H1 (cell line): ENCODE results near the gene PPP1CB. TPM values are rescaled to one million over a fixed set of nuclear protein-coding genes. Genes with fewer than 3 reads are reported as not detected.

Source experiments
- CTCF ChIA-PET: fragments of 300-600 bp; sonication (Branson Sonifier 250); formaldehyde crosslinking; loops from one replicate; lab custom pipeline; 2021; ENCODE audit not compliant: partially characterized antibody; lab: Charles Lee
- POLR2A ChIA-PET: fragments of 300-600 bp; sonication (Branson Sonifier 250); formaldehyde crosslinking; loops from one replicate; lab custom pipeline; 2021; ENCODE audit warnings: inconsistent platforms; ENCODE audit not compliant: partially characterized antibody; lab: Charles Lee
- DNase-seq, 2 experiments: peaks; one replicate each; pipeline versions ENCODE4 v3.0.0 to v3.0.0-alpha.2; 2010 to 2022; ENCODE audit warnings: low spot score in 2 of 2, low read depth in 1 of 2, mixed read lengths in 1 of 2
- FAIRE-seq: peaks from 2 replicates; lab custom pipeline; 2011; peaks lifted over from hg19 to GRCh38; lab: Jason Lieb, UNC
- H2AFZ ChIP-seq: 2 replicates; pipeline ENCODE4 v1.8.1; 2012; ENCODE audit warnings: low read length, inconsistent platforms
- H2AK5ac ChIP-seq: 2 replicates; pipeline ENCODE4 v1.6.1; 2013; ENCODE audit warnings: low read depth, low read length
- H2BK120ac ChIP-seq: replicated peaks from 2 replicates; pipeline ENCODE3; 2013; ENCODE audit warnings: low read depth, low read length, inconsistent platforms
- H2BK12ac ChIP-seq: 2 replicates; pipeline ENCODE4 v1.6.1; 2013; ENCODE audit warnings: low read depth, low read length
- H2BK15ac ChIP-seq: 2 replicates; pipeline ENCODE4 v1.6.1; 2013; ENCODE audit warnings: low read length
- H2BK20ac ChIP-seq: 2 replicates; pipeline ENCODE4 v1.6.1; 2013; ENCODE audit warnings: low read length
- H2BK5ac ChIP-seq: 2 replicates; pipeline ENCODE4 v1.6.1; 2013; ENCODE audit warnings: low read depth, low read length
- H3K14ac ChIP-seq: 2 replicates; pipeline ENCODE4 v1.6.1; 2013; ENCODE audit warnings: inconsistent platforms; ENCODE audit not compliant: insufficient read length
- H3K18ac ChIP-seq: 2 replicates; pipeline ENCODE4 v1.6.1; 2013; ENCODE audit warnings: low read length; ENCODE audit errors: extremely low read depth
- H3K23ac ChIP-seq: 2 replicates; pipeline ENCODE4 v1.6.1; 2013; ENCODE audit warnings: inconsistent platforms; ENCODE audit not compliant: insufficient read length
- H3K23me2 ChIP-seq: 2 replicates; pipeline ENCODE4 v1.6.1; 2013; ENCODE audit warnings: low read depth, low read length
- H3K27ac ChIP-seq: 2 replicates; pipeline ENCODE4 v1.6.1; 2011; ENCODE audit warnings: low read depth, low read length, inconsistent platforms
- H3K27me3 ChIP-seq, 4 experiments: replicated peaks in 1 of 4; 1 replicate in 1 of 4; 2 replicates in 3 of 4; pipeline versions ENCODE4 v1.6.1 to v1.8.1; 2011 to 2013; ENCODE audit warnings: low read length in 3 of 4, mild to moderate bottlenecking in 3 of 4, inconsistent platforms in 2 of 4, mixed read lengths in 2 of 4, moderate library complexity in 1 of 4; ENCODE audit not compliant: control insufficient read depth in 3 of 4, insufficient read depth in 3 of 4; ENCODE audit errors: extremely low read depth in 1 of 4
- H3K36me3 ChIP-seq, 4 experiments: 2 replicates each; pipeline versions ENCODE4 v1.6.1 to v1.8.1; 2011 to 2013; ENCODE audit warnings: mild to moderate bottlenecking in 4 of 4, low read length in 3 of 4, moderate library complexity in 2 of 4, control low read depth in 1 of 4, inconsistent platforms in 1 of 4; ENCODE audit not compliant: insufficient read depth in 4 of 4, control insufficient read depth in 2 of 4
- H3K4ac ChIP-seq: replicated peaks from 2 replicates; pipeline ENCODE3; 2013; ENCODE audit warnings: low read length, low read depth, mixed read lengths, inconsistent platforms; ENCODE audit not compliant: insufficient read length
- H3K4me1 ChIP-seq, 4 experiments: replicated peaks in 1 of 4; 1 replicate in 1 of 4; 2 replicates in 3 of 4; pipeline versions ENCODE4 v1.6.1 to v1.8.1; 2011 to 2013; ENCODE audit warnings: low read length in 3 of 4, inconsistent platforms in 2 of 4, mixed read lengths in 1 of 4; ENCODE audit not compliant: insufficient read depth in 4 of 4, control insufficient read depth in 3 of 4
- H3K4me2 ChIP-seq, 2 experiments: 2 replicates each; pipeline versions ENCODE4 v1.6.1 to v1.8.1; 2011 to 2013; ENCODE audit warnings: low read depth in 2 of 2, low read length in 2 of 2, control low read depth in 1 of 2, inconsistent platforms in 1 of 2, mild to moderate bottlenecking in 1 of 2; ENCODE audit not compliant: insufficient read depth in 1 of 2
- H3K4me3 ChIP-seq, 4 experiments: fragments of 200-600, 300-600 bp in 1 of 4; sonication (generic), shearing (Covaris generic), sonication (Bioruptor Twin) in 1 of 4; 2 replicates each; pipeline versions ENCODE4 v1.5.1 to v1.8.1; 2011 to 2016; ENCODE audit warnings: low read length in 4 of 4, low read depth in 3 of 4, control low read depth in 2 of 4, inconsistent platforms in 2 of 4, mild to moderate bottlenecking in 2 of 4, mixed read lengths in 1 of 4, moderate library complexity in 1 of 4; ENCODE audit not compliant: insufficient read depth in 2 of 4; ENCODE audit errors: extremely low read depth in 1 of 4
- H3K56ac ChIP-seq: replicated peaks from 2 replicates; pipeline ENCODE3; 2013; ENCODE audit warnings: low read depth, mild to moderate bottlenecking, mixed read lengths, low read length, inconsistent platforms; ENCODE audit not compliant: insufficient read length
- H3K79me1 ChIP-seq: 2 replicates; pipeline ENCODE4 v1.6.1; 2013; ENCODE audit warnings: low read depth, low read length, control low read depth
- H3K79me2 ChIP-seq, 2 experiments: 2 replicates each; pipeline versions ENCODE4 v1.6.1 to v1.8.1; 2012 to 2013; ENCODE audit warnings: low read length in 2 of 2, mild to moderate bottlenecking in 2 of 2, inconsistent platforms in 1 of 2; ENCODE audit not compliant: insufficient read depth in 2 of 2, control insufficient read depth in 1 of 2
- H3K9ac ChIP-seq, 4 experiments: replicated peaks in 1 of 4; 1 replicate in 1 of 4; 2 replicates in 3 of 4; pipeline versions ENCODE4 v1.6.1 to v1.8.1; 2011 to 2013; ENCODE audit warnings: low read depth in 3 of 4, low read length in 3 of 4, control low read depth in 2 of 4, mild to moderate bottlenecking in 2 of 4, moderate library complexity in 2 of 4, inconsistent platforms in 1 of 4; ENCODE audit errors: extremely low read depth in 1 of 4
- H3K9me3 ChIP-seq, 2 experiments: 2 replicates each; pipeline versions ENCODE4 v1.6.1 to v1.8.1; 2012 to 2013; ENCODE audit warnings: mild to moderate bottlenecking in 2 of 2, moderate library complexity in 2 of 2, control low read depth in 1 of 2, inconsistent platforms in 1 of 2, low read depth in 1 of 2, low read length in 1 of 2, mixed read lengths in 1 of 2; ENCODE audit not compliant: insufficient read depth in 2 of 2
- H4K20me1 ChIP-seq, 2 experiments: replicated peaks in 1 of 2; 2 replicates each; pipeline versions ENCODE3 to v1.8.1; 2011 to 2013; ENCODE audit warnings: inconsistent platforms in 2 of 2, low read length in 2 of 2, mild to moderate bottlenecking in 1 of 2; ENCODE audit not compliant: insufficient read depth in 2 of 2, control insufficient read depth in 1 of 2
- H4K5ac ChIP-seq: 2 replicates; pipeline ENCODE4 v1.6.1; 2013; ENCODE audit warnings: low read length, low read depth, mixed read lengths, inconsistent platforms; ENCODE audit not compliant: insufficient read length
- H4K8ac ChIP-seq: 2 replicates; pipeline ENCODE4 v1.8.0; 2013; ENCODE audit warnings: mild to moderate bottlenecking, moderate library complexity, low read length, inconsistent platforms; ENCODE audit not compliant: insufficient read depth; ENCODE audit errors: extremely low read depth
- H4K91ac ChIP-seq: replicated peaks from 2 replicates; pipeline ENCODE3; 2013; ENCODE audit warnings: low read length, mixed read lengths, inconsistent platforms; ENCODE audit not compliant: insufficient read length
- CREB1 ChIP-seq: IDR thresholded peaks from 2 replicates; pipeline ENCODE4 v1.6.1; 2012; ENCODE audit warnings: inconsistent platforms
- E2F6 ChIP-seq: IDR thresholded peaks from 2 replicates; pipeline ENCODE4 v1.6.1; 2012; ENCODE audit warnings: inconsistent platforms
- FOSL1 ChIP-seq: IDR thresholded peaks from 2 replicates; pipeline ENCODE4 v1.6.1; 2011; ENCODE audit warnings: mild to moderate bottlenecking, low read depth, low read length, moderate library complexity; ENCODE audit not compliant: insufficient read depth
- JUN ChIP-seq: IDR thresholded peaks from 2 replicates; pipeline ENCODE4 v1.6.1; 2011; ENCODE audit warnings: low read depth, mild to moderate bottlenecking, improper control_type of control experiment, low read length
- KDM1A ChIP-seq: fragments of 200-600, 300-600 bp; sonication (generic); IDR thresholded peaks from 2 replicates; pipeline ENCODE4 v1.7.1; 2016; ENCODE audit warnings: mild to moderate bottlenecking, low read length, borderline replicate concordance
- MAFK ChIP-seq: IDR thresholded peaks from 2 replicates; pipeline ENCODE4 v1.6.1; 2012; ENCODE audit warnings: low read depth, mild to moderate bottlenecking, improper control_type of control experiment, low read length
- PHF8 ChIP-seq: fragments of 200-600 bp; sonication (generic); conservative IDR thresholded peaks from 2 replicates; pipeline ENCODE4 v1.7.1; 2012; ENCODE audit warnings: low read depth, mild to moderate bottlenecking, inconsistent platforms, low read length, moderate library complexity
- POLR2AphosphoS5 ChIP-seq: IDR thresholded peaks from 2 replicates; pipeline ENCODE4 v1.6.1; 2011; ENCODE audit warnings: low read depth, low read length
- RFX5 ChIP-seq: IDR thresholded peaks from 2 replicates; pipeline ENCODE4 v1.6.1; 2011; ENCODE audit warnings: low read depth, low read length, improper control_type of control experiment, borderline replicate concordance
- SUZ12 ChIP-seq: fragments of 200-600 bp; sonication (generic); IDR thresholded peaks from 2 replicates; pipeline ENCODE4 v1.6.1; 2012; ENCODE audit warnings: mild to moderate bottlenecking, inconsistent platforms, low read length, moderate library complexity, mixed read lengths
- TAF7 ChIP-seq: optimal IDR thresholded peaks from 2 replicates; pipeline ENCODE3; 2011; ENCODE audit warnings: low read depth, mild to moderate bottlenecking, inconsistent platforms, low read length, moderate library complexity, borderline replicate concordance
- YY1 ChIP-seq: IDR thresholded peaks from 2 replicates; pipeline ENCODE4 v1.6.1; 2011; ENCODE audit warnings: low read depth, mild to moderate bottlenecking, low read length
- WGBS, 2 experiments: shearing (Covaris generic) in 1 of 2; methylation state at CpG; one replicate each; pipeline versions ENCODE4 v1.1.6 to v1.1.7; 2013 to 2015; ENCODE audit warnings: low lambda C conversion rate in 2 of 2, mixed read lengths in 2 of 2, inconsistent platforms in 1 of 2, low coverage in 1 of 2, missing lambda C conversion rate in 1 of 2; ENCODE audit not compliant: insufficient replicate concordance in 2 of 2, insufficient coverage in 1 of 2, insufficient read length in 1 of 2; ENCODE audit errors: extremely low coverage in 1 of 2, missing lambda C conversion rate in 1 of 2; 5-methylcytosine and 5-hydroxymethylcytosine counted together
- polyA plus RNA-seq, 7 experiments: library from polyadenylated mRNA; depleted of rRNA in 3 of 7; stranded (reverse) in 5 of 7; unstranded in 2 of 7; fragments of >200 nt in 5 of 7; fragments of 200-250 nt in 2 of 7; gene quantifications; 1 replicate in 5 of 7; 2 replicates in 1 of 7; 4 replicates in 1 of 7; pipeline versions ENCODE4 v1.2.1 to v1.2.3, GENCODE V29; 2011 to 2013; ENCODE audit warnings: missing spikeins in 2 of 7, mixed read lengths in 2 of 7
- total RNA-seq: library from RNA; stranded (reverse); fragmentation: NEBNext Ultra II Directional; extraction: Animal tissue kit (Norgen Biotek cat#: 25700); gene quantifications from 2 replicates; pipeline ENCODE4 v1.2.1, GENCODE V29; 2021

The PPP1CB gene
- total and polyA plus RNA-seq, 2 of the 8 experiments (the other 6 are each of a cell fraction or from before 2014, with no cell fraction given), result 30.7 to 158 TPM

- H4K91ac ChIP-seq, result no peak overlapping the region
- H3K9me3 ChIP-seq, result no peaks in the 10 kb centered on the region
- H2BK120ac ChIP-seq, result no peak overlapping the region
- H3K79me1 ChIP-seq, result no peaks in the 10 kb centered on the region
- no peak overlapping the region for H3K4ac ChIP-seq
- POLR2A ChIA-PET, result no interaction called here
- H3K4me3 ChIP-seq, result no peak overlapping the region
- H3K27ac ChIP-seq, result no peak overlapping the region
- H3K27me3 ChIP-seq, result no peaks in the 10 kb centered on the region
- no peak overlapping the region for H3K14ac ChIP-seq
- no peak overlapping the region for H2AFZ ChIP-seq
- H4K5ac ChIP-seq, result no peak overlapping the region
- H2BK5ac ChIP-seq, result no peak overlapping the region
- no peak overlapping the region for H3K56ac ChIP-seq
- 92% methylated on average over 2 of the region's 2 CpGs; no CpG with 5 or more reads in 1 of the 2 experiments for WGBS, 2 experiments
- FAIRE-seq (no peak), DNase-seq (no peak)
- H2BK20ac ChIP-seq, result no peak overlapping the region
- peaks cover 10 to 81% (median 36%) of the 10 kb centered on the region in 4 experiments for H3K36me3 ChIP-seq
- no peak for TF ChIP-seq SUZ12
- no peak for TF ChIP-seq CREB1
- no peak for TF ChIP-seq POLR2AphosphoS5
- TF ChIP-seq JUN, result no peak
- TF ChIP-seq KDM1A, result no peak
- no peak for TF ChIP-seq E2F6
- no peak for TF ChIP-seq RFX5
- no peak for TF ChIP-seq PHF8
- TF ChIP-seq TAF7, result no peak
- no peak for TF ChIP-seq FOSL1
- TF ChIP-seq YY1, result no peak
- TF ChIP-seq MAFK, result no peak
- CTCF ChIA-PET, result no interaction called here
- no peaks in the 10 kb centered on the region for H3K23me2 ChIP-seq
- no peak overlapping the region for H2AK5ac ChIP-seq
- no peak overlapping the region for H3K23ac ChIP-seq
- no peak overlapping the region for H2BK15ac ChIP-seq
- peaks cover 0 to 19% of the 10 kb centered on the region in 2 experiments; a peak in 2 of 4 replicates for H3K79me2 ChIP-seq
- H3K4me2 ChIP-seq, result no peak overlapping the region
- no peak overlapping the region for H3K18ac ChIP-seq
- no peak overlapping the region for H3K9ac ChIP-seq
- no peaks in the 10 kb centered on the region for H3K4me1 ChIP-seq
- no peak overlapping the region for H2BK12ac ChIP-seq
- no peak overlapping the region for H4K8ac ChIP-seq
- peaks cover 0 to 8% of the 10 kb centered on the region in 2 experiments for H4K20me1 ChIP-seq
Observed at GRCh38 chr2:28780496-28780895, 28.9 kb downstream of the PPP1CB start.
